Right atrium auricular region (tissue), 2 donors: ENCODE measurements around the gene NDFIP1. TPM values are rescaled to one million over a fixed set of nuclear protein-coding genes. Genes with fewer than 3 reads are reported as not detected.

Experiments used
- DNase-seq: peaks from one replicate; pipeline ENCODE4 v3.0.0-alpha.2; 2019; ENCODE audit warnings: low spot score
- H3K27ac ChIP-seq, 2 donors: fragments of 200-600 bp; sonication (generic); 1 replicate in 1 of 2; 2 replicates in 1 of 2; pipeline ENCODE4 v1.5.1; 2016 to 2019
- H3K27me3 ChIP-seq, 2 donors: fragments of 200-600 bp; sonication (generic); one replicate each; pipeline versions ENCODE4 v1.5.1 to v1.6.0; 2017 to 2019
- H3K36me3 ChIP-seq: fragments of 200-600 bp; sonication (generic); one replicate; pipeline ENCODE4 v1.5.1; 2016
- H3K4me1 ChIP-seq, 2 donors: fragments of 200-600 bp; sonication (generic); one replicate each; pipeline versions ENCODE4 v1.5.1 to v1.6.0; 2017 to 2019
- H3K4me3 ChIP-seq, 2 donors: fragments of 200-600 bp; sonication (generic); 1 replicate in 1 of 2; 2 replicates in 1 of 2; pipeline ENCODE4 v1.5.1; 2017 to 2019; ENCODE audit warnings: mild to moderate bottlenecking in 1 of 2, moderate library complexity in 1 of 2
- H3K9me3 ChIP-seq, 2 donors: fragments of 200-600 bp; sonication (generic); one replicate each; pipeline ENCODE4 v1.5.1; 2019
- total RNA-seq, 2 donors: library from RNA; depleted of rRNA; stranded (reverse); fragments of >200 nt; gene quantifications; one replicate each; pipeline ENCODE4 v1.1.0, GENCODE V29; 2016
- TF ChIP-seq, protein P1 (sequence below), 2 donors: fragments of 200-600 bp; sonication (generic); IDR thresholded peaks; one replicate each; pipeline ENCODE4 v1.5.1; 2019; ENCODE audit warnings: antibody characterized with exemption in 2 of 2

NDFIP1 gene
- total RNA-seq, 2 donors from 2014 or later, result 69.3 to 75.0 TPM

DNA sequence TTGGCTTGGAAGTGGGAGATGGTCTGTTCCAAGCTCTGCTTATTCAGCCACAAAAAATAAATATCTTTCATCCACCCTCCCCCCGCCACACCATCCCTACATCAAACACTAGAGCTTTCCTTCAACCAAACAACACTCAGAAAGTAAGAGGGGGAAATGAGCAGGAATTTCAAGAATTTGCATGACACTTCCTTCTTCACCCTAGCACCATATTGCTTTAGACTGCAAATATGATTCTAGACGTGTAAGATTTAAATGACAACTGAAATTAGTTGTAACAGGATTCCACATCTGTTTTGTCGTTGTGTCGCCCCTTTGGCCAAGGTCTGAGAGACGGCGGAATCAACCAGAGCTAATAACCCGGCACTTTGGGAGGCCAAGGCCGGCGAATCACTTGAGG lies 88.5 kb downstream of the NDFIP1 start:
- H3K9me3 ChIP-seq, result no peaks in the 10 kb centered on the region
- DNase-seq, result no peak
- no peaks in the 10 kb centered on the region for H3K27me3 ChIP-seq
- H3K4me3 ChIP-seq, result no peak overlapping the region
- TF ChIP-seq, protein P1, sequence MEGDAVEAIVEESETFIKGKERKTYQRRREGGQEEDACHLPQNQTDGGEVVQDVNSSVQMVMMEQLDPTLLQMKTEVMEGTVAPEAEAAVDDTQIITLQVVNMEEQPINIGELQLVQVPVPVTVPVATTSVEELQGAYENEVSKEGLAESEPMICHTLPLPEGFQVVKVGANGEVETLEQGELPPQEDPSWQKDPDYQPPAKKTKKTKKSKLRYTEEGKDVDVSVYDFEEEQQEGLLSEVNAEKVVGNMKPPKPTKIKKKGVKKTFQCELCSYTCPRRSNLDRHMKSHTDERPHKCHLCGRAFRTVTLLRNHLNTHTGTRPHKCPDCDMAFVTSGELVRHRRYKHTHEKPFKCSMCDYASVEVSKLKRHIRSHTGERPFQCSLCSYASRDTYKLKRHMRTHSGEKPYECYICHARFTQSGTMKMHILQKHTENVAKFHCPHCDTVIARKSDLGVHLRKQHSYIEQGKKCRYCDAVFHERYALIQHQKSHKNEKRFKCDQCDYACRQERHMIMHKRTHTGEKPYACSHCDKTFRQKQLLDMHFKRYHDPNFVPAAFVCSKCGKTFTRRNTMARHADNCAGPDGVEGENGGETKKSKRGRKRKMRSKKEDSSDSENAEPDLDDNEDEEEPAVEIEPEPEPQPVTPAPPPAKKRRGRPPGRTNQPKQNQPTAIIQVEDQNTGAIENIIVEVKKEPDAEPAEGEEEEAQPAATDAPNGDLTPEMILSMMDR (IDR thresholded peaks at IDR 0.05), result no peak
- no peaks in the 10 kb centered on the region for H3K36me3 ChIP-seq
- H3K27ac ChIP-seq, result no peak overlapping the region
- H3K4me1 ChIP-seq, result no peaks in the 10 kb centered on the region

DNA sequence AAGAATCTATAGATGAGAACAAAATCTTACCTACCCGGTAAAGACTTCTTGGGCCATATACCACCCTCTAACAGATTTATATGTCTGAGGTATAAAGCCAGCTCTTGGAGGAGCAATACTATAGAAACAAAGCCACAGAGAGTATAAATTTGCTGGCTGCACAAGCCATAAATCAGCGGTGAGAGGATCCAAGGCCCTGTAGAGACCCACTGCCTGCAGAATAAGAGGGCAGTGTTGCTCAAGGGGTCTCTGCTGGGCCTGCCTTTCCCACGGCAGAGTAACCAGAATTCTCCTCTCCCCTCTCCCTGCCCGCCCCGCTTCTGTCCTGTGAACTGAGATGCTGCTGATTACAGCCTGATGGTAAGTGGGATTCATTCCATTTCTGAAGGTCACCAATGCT lies 89.2 kb downstream of the NDFIP1 start:
- TF ChIP-seq, protein P1 (IDR thresholded peaks at IDR 0.05), result no peak
- no peaks in the 10 kb centered on the region for H3K36me3 ChIP-seq
- H3K27ac ChIP-seq, result no peak overlapping the region
- DNase-seq, result no peak
- no peaks in the 10 kb centered on the region for H3K27me3 ChIP-seq
- H3K4me3 ChIP-seq, result no peak overlapping the region
- H3K4me1 ChIP-seq, result no peaks in the 10 kb centered on the region
- no peaks in the 10 kb centered on the region for H3K9me3 ChIP-seq

DNA sequence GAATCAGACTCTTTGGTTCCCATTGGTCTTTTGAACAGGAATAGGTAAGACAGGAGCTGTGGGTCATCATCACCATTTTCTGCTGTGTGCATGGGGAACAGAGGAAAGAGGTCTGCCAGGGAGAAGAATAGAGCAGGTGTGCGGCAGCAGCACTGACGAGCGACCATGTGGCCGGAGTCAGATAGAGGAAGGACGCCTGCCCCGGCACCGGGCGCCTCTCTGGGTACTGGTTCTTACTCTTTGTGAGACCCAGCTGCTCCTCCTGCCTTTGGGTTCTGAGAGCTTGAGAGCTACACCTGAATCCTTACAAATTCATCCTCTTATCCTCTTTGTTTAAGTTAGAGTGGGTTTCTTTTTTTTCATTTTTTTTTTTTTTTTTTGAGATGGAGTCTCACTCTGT lies 90.8 kb downstream of the NDFIP1 start:
- no peaks in the 10 kb centered on the region for H3K36me3 ChIP-seq
- no peaks in the 10 kb centered on the region for H3K4me1 ChIP-seq
- H3K4me3 ChIP-seq, result no peak overlapping the region
- DNase-seq, result no peak
- no peaks in the 10 kb centered on the region for H3K9me3 ChIP-seq
- H3K27ac ChIP-seq, result no peak overlapping the region
- TF ChIP-seq, protein P1 (IDR thresholded peaks at IDR 0.05), result no peak
- H3K27me3 ChIP-seq, result no peaks in the 10 kb centered on the region

DNA sequence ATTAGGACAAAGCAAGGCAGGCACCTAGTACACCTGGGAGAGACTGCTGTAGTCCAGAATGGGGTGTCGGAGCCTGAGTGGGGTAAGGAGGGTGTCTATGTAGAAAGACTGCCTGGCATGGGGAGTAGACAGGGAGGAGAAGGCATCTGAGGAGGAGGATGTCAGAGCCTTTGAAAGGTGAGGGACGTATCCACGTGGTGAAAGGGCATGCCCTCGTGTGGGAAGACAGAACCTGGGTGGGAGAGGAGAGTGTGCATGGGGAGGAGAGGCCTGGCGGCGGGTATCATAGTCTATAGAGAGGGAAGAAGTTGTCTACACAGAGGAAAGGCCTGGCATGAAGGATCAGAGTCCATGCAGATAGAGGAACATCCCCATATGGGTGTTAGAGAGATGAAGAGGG lies 91.8 kb downstream of the NDFIP1 start:
- DNase-seq, result no peak
- Histone ChIP-seq H3K4me3 (no peak overlapping the region), H3K4me1 (no peaks in the 10 kb centered on the region), H3K36me3 (no peaks in the 10 kb centered on the region), H3K27ac (no peak overlapping the region), H3K9me3 (no peaks in the 10 kb centered on the region), H3K27me3 (no peaks in the 10 kb centered on the region)
- TF ChIP-seq, protein P1 (IDR thresholded peaks at IDR 0.05), result no peak

- H3K36me3 ChIP-seq, result no peaks in the 10 kb centered on the region
- H3K27ac ChIP-seq, result no peak overlapping the region
- H3K27me3 ChIP-seq, result no peaks in the 10 kb centered on the region
- H3K9me3 ChIP-seq, result no peaks in the 10 kb centered on the region
- DNase-seq, result no peak
- no peaks in the 10 kb centered on the region for H3K4me1 ChIP-seq
- H3K4me3 ChIP-seq, result no peak overlapping the region
- TF ChIP-seq, protein P1 (IDR thresholded peaks at IDR 0.05), result no peak
These were observed 92.9 kb downstream of the NDFIP1 start for GRCh38 chr5:142201471-142201887.

DNA sequence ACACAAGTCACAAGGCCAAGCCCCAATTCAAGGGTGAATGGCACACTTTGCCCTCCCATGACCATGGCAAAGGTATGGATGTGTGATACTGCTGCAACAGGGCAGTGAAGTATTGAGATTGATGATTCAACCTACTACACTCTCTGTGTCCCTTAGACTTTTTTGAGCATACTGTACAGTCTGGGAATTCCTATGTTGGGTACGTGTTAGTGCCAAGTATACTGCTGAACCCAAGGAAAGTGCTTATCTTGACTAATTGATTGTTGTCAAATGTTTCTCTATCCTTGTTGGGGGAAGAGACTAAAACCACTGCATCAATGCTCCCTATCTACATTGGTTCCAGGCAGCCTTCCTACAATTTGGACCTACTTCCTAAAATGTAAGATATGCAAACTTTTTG lies 93.7 kb downstream of the NDFIP1 start:
- TF ChIP-seq, protein P1 (IDR thresholded peaks at IDR 0.05), result no peak
- DNase-seq, result no peak
- H3K9me3 ChIP-seq, result no peaks in the 10 kb centered on the region
- H3K36me3 ChIP-seq, result no peaks in the 10 kb centered on the region
- no peak overlapping the region for H3K27ac ChIP-seq
- no peaks in the 10 kb centered on the region for H3K4me1 ChIP-seq
- no peaks in the 10 kb centered on the region for H3K27me3 ChIP-seq
- no peak overlapping the region for H3K4me3 ChIP-seq
